Epithelial cell of proximal tubule (primary cell): ENCODE measurements around the gene BEND7. TPM values are rescaled to one million over a fixed set of nuclear protein-coding genes. Genes with fewer than 3 reads are reported as not detected.

Experiments used
- DNase-seq: peaks from one replicate; pipeline ENCODE4 v3.0.0-alpha.2; 2011; ENCODE audit warnings: low read depth
- H3K4me3 ChIP-seq: 2 replicates; pipeline ENCODE4 v1.5.1; 2011; ENCODE audit warnings: low read depth, mild to moderate bottlenecking, low read length
- CTCF ChIP-seq: conservative IDR thresholded peaks from 2 replicates; pipeline ENCODE4 v1.5.1; 2012; ENCODE audit warnings: low read depth, mild to moderate bottlenecking, low read length
- total RNA-seq: library from RNA; depleted of rRNA; stranded (reverse); fragments of >200 nt; gene quantifications from 2 replicates; pipeline ENCODE4 v1.2.3, GENCODE V29; 2015

BEND7 gene
- total RNA-seq, 1 donor from 2014 or later: 41.4 TPM

- no peak for DNase-seq
- no peak overlapping the region for H3K4me3 ChIP-seq
- TF ChIP-seq CTCF: no peak
These were observed 44.9 kb downstream of the BEND7 start for GRCh38 chr10:13483951-13484350.

GRCh38 chr10:13483073-13483472 lies 45.7 kb downstream of the BEND7 start:
- no peak overlapping the region for H3K4me3 ChIP-seq
- no peak for TF ChIP-seq CTCF
- DNase-seq: peak; percentile 32

- H3K4me3 ChIP-seq: no peak overlapping the region
- no peak for TF ChIP-seq CTCF
- no peak for DNase-seq
These were observed 47.1 kb downstream of the BEND7 start for GRCh38 chr10:13481690-13482089.

GRCh38 chr10:13475124-13475523 lies 53.7 kb downstream of the BEND7 start:
- DNase-seq: no peak
- no peak for TF ChIP-seq CTCF
- no peak overlapping the region for H3K4me3 ChIP-seq

- TF ChIP-seq CTCF: no peak
- H3K4me3 ChIP-seq: no peak overlapping the region
- DNase-seq: no peak
These were observed 54.8 kb downstream of the BEND7 start for GRCh38 chr10:13473986-13474385.

GRCh38 chr10:13472359-13472758 lies 56.5 kb downstream of the BEND7 start:
- no peak overlapping the region for H3K4me3 ChIP-seq
- no peak for TF ChIP-seq CTCF
- DNase-seq: no peak

- peak; percentile 28 for TF ChIP-seq CTCF
- no peak for DNase-seq
- no peak overlapping the region for H3K4me3 ChIP-seq
These were observed 58.5 kb downstream of the BEND7 start for GRCh38 chr10:13470270-13470669.
